WTC11 (cell line): ENCODE data around the gene TELO2.

Experiments used
- CREB1 ChIP-seq: sonication (generic); formaldehyde crosslinking; IDR thresholded peaks from 2 replicates; pipeline ENCODE4 v1.8.0; 2023; ENCODE audit warnings: mild to moderate bottlenecking, missing genetic modification reagents
- CTCF ChIP-seq: fragments of 200-600 bp; IDR thresholded peaks from 2 replicates; pipeline ENCODE4 v1.8.0; 2022; ENCODE audit warnings: antibody characterized with exemption
- ELF4 ChIP-seq: sonication (generic); formaldehyde crosslinking; IDR thresholded peaks from 2 replicates; pipeline ENCODE4 v1.8.1; 2022; ENCODE audit warnings: low read depth, mild to moderate bottlenecking, moderate library complexity, missing genetic modification reagents
- JUN ChIP-seq: sonication (generic); formaldehyde crosslinking; IDR thresholded peaks from 2 replicates; pipeline ENCODE4 v1.8.0; 2023; ENCODE audit warnings: mild to moderate bottlenecking, missing genetic modification reagents
- MLX ChIP-seq: sonication (generic); formaldehyde crosslinking; IDR thresholded peaks from 2 replicates; pipeline ENCODE4 v1.8.1; 2023; ENCODE audit warnings: mild to moderate bottlenecking, missing genetic modification reagents, moderate library complexity
- NR2C2 ChIP-seq: sonication (generic); formaldehyde crosslinking; IDR thresholded peaks from 2 replicates; pipeline ENCODE4 v1.8.0; 2022; ENCODE audit warnings: mild to moderate bottlenecking, missing genetic modification reagents
- SP1 ChIP-seq: sonication (generic); formaldehyde crosslinking; conservative IDR thresholded peaks from 2 replicates; pipeline ENCODE4 v1.8.1; 2022; ENCODE audit warnings: missing genetic modification reagents
- TCF7 ChIP-seq: sonication (generic); formaldehyde crosslinking; IDR thresholded peaks from 2 replicates; pipeline ENCODE4 v1.8.0; 2022; ENCODE audit warnings: mild to moderate bottlenecking, low read depth, missing genetic modification reagents, moderate library complexity
- TEAD4 ChIP-seq: sonication (generic); formaldehyde crosslinking; IDR thresholded peaks from 2 replicates; pipeline ENCODE4 v1.8.0; 2022; ENCODE audit warnings: mild to moderate bottlenecking, missing genetic modification reagents
- USF1 ChIP-seq: sonication (generic); formaldehyde crosslinking; IDR thresholded peaks from 2 replicates; pipeline ENCODE4 v1.8.0; 2022; ENCODE audit warnings: mild to moderate bottlenecking, missing genetic modification reagents

- TF ChIP-seq MLX (CRISPR knock-in tag) (no peak), TCF7 (CRISPR knock-in tag) (no peak), USF1 (no peak), CTCF (no peak), TEAD4 (CRISPR knock-in tag) (no peak), SP1 (CRISPR knock-in tag) (no peak), CREB1 (CRISPR knock-in tag) (no peak), NR2C2 (CRISPR knock-in tag) (no peak), ELF4 (CRISPR knock-in tag) (no peak), JUN (CRISPR knock-in tag) (no peak)
Measured at GRCh38 chr16:1495211-1495888, 2.2 kb downstream of the TELO2 start.
